Activated B cell treated with CpG ODN at 0.5 μM for 24 hours (primary cell): ENCODE results near the gene PRKCB. TPM values are rescaled to one million over a fixed set of nuclear protein-coding genes. Genes with fewer than 3 reads are reported as not detected.

ENCODE experiments used
- ATAC-seq: fragments of 200-7000 bp; cut with Tn5 transposase; one replicate; pipeline ENCODE4 v1.10.0; 2021; ENCODE audit warnings: low read depth, mild to moderate bottlenecking, moderate library complexity
- CTCF ChIA-PET: fragments of 350-600 bp; sonication (Branson Sonifier 250); formaldehyde crosslinking; loops from one replicate; lab custom pipeline; 2021; ENCODE audit warnings: antibody characterized with exemption; lab: Charles Lee
- POLR2A ChIA-PET: fragments of 350-600 bp; sonication (Branson Sonifier 250); formaldehyde crosslinking; loops from one replicate; lab custom pipeline; 2021; ENCODE audit warnings: antibody characterized with exemption; lab: Charles Lee
- DNase-seq: peaks from one replicate; pipeline ENCODE4 v3.0.0; 2022
- H3K27ac Mint-ChIP-seq: one replicate; pipeline ENCODE4 v1.8.0; 2020; ENCODE audit warnings: mixed read lengths
- H3K27me3 Mint-ChIP-seq: one replicate; pipeline ENCODE4 v1.8.0; 2021; ENCODE audit warnings: mixed read lengths
- H3K36me3 Mint-ChIP-seq: one replicate; pipeline ENCODE4 v1.8.0; 2021; ENCODE audit warnings: low read depth, mixed read lengths
- H3K4me1 Mint-ChIP-seq: one replicate; pipeline ENCODE4 v1.8.0; 2021; ENCODE audit warnings: mixed read lengths
- H3K4me3 Mint-ChIP-seq: one replicate; pipeline ENCODE4 v1.8.0; 2020; ENCODE audit warnings: mild to moderate bottlenecking, mixed read lengths
- H3K9me3 Mint-ChIP-seq: one replicate; pipeline ENCODE4 v1.8.0; 2020; ENCODE audit warnings: mixed read lengths
- intact Hi-C: fragments of 100-400 bp; cut with micrococcal nuclease; formaldehyde crosslinking; loops from one replicate; pipeline ENCODE4 v1.15.1; 2024
- total RNA-seq: library from RNA; stranded (reverse); gene quantifications from 2 replicates; pipeline ENCODE4 v1.2.3, GENCODE V29; 2022
- TF ChIP-seq, protein P1 (sequence below): fragments of 200-600 bp; IDR thresholded peaks from one replicate; pipeline ENCODE4 v1.8.0; 2022; ENCODE audit warnings: antibody characterized with exemption, mild to moderate bottlenecking

The PRKCB gene
- total RNA-seq, 1 donor from 2014 or later: 146 TPM

DNA sequence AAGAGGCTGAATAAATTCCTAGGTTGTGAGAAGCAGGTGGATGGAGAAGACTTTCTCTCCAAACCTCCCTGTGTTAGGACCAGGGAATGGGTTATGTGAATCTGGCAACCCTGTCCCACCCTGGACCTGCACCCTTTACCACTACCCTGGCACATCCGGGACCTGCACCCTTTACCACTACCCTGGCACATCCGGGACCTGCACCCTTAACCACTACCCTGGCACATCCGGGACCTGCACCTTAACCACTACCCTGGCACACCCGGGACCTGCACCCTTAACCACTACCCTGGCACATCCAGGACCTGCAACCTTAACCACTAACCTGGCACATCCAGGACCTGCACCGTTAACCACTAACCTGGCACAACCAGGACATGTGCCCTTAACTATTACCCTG lies 213.3 kb downstream of the PRKCB start:
- POLR2A ChIA-PET: no interaction called here
- ATAC-seq (no peak), DNase-seq (no peak)
- TF ChIP-seq, protein P1, sequence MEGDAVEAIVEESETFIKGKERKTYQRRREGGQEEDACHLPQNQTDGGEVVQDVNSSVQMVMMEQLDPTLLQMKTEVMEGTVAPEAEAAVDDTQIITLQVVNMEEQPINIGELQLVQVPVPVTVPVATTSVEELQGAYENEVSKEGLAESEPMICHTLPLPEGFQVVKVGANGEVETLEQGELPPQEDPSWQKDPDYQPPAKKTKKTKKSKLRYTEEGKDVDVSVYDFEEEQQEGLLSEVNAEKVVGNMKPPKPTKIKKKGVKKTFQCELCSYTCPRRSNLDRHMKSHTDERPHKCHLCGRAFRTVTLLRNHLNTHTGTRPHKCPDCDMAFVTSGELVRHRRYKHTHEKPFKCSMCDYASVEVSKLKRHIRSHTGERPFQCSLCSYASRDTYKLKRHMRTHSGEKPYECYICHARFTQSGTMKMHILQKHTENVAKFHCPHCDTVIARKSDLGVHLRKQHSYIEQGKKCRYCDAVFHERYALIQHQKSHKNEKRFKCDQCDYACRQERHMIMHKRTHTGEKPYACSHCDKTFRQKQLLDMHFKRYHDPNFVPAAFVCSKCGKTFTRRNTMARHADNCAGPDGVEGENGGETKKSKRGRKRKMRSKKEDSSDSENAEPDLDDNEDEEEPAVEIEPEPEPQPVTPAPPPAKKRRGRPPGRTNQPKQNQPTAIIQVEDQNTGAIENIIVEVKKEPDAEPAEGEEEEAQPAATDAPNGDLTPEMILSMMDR: no peak
- Mint-ChIP-seq H3K27ac (no peak overlapping the region), H3K4me1 (peaks cover 8% of the 10 kb centered on the region), H3K36me3 (peaks cover 79% of the 10 kb centered on the region), H3K4me3 (no peak overlapping the region), H3K9me3 (no peaks in the 10 kb centered on the region), H3K27me3 (no peaks in the 10 kb centered on the region)
- intact Hi-C loops: no loop called here
- CTCF ChIA-PET: no interaction called here

DNA sequence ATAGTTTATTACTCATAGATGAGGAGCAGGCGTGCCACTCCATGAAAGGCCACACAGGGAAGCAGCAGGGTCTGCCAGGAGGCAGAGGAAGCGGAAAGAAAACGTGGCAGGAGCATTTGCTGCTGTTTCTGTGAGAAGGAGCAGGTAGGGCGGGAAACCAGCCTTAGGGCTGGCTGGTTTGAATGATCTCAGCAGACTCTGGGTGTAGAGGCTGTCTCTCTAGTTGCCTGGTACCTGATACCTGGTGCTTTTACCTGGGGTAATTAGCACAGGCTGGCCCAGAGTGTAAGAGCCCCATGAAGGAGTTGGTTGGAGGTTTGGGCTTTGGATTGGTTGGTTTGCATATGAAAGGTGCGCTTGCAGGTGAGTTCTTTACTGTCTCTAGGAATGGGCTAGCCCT lies 215.3 kb downstream of the PRKCB start:
- peaks cover 18% of the 10 kb centered on the region for H3K4me1 Mint-ChIP-seq
- CTCF ChIA-PET: no interaction called here
- POLR2A ChIA-PET: no interaction called here
- DNase-seq (no peak), ATAC-seq (no peak)
- no peaks in the 10 kb centered on the region for H3K9me3 Mint-ChIP-seq
- H3K27ac Mint-ChIP-seq: peak overlapping the region; percentile 13
- H3K27me3 Mint-ChIP-seq: no peaks in the 10 kb centered on the region
- peaks cover 82% of the 10 kb centered on the region for H3K36me3 Mint-ChIP-seq
- TF ChIP-seq, protein P1: no peak
- intact Hi-C loops: no loop called here
- no peak overlapping the region for H3K4me3 Mint-ChIP-seq

GRCh38 chr16:24052329-24053098 lies 216.7 kb downstream of the PRKCB start:
- H3K4me3 Mint-ChIP-seq: no peak overlapping the region
- intact Hi-C loops: no loop called here
- CTCF ChIA-PET: interaction anchor here (1.2 kb wide), 1 partner anchor 18 kb away, joined by 3 read pairs; no protein-coding TSS in a partner anchor
- TF ChIP-seq, protein P1: no peak
- H3K27me3 Mint-ChIP-seq: no peaks in the 10 kb centered on the region
- H3K36me3 Mint-ChIP-seq: peaks cover 88% of the 10 kb centered on the region
- POLR2A ChIA-PET: no interaction called here
- ATAC-seq: no peak
- H3K27ac Mint-ChIP-seq: no peak overlapping the region
- no peak for DNase-seq
- H3K9me3 Mint-ChIP-seq: no peaks in the 10 kb centered on the region
- H3K4me1 Mint-ChIP-seq: peaks cover 17% of the 10 kb centered on the region

DNA sequence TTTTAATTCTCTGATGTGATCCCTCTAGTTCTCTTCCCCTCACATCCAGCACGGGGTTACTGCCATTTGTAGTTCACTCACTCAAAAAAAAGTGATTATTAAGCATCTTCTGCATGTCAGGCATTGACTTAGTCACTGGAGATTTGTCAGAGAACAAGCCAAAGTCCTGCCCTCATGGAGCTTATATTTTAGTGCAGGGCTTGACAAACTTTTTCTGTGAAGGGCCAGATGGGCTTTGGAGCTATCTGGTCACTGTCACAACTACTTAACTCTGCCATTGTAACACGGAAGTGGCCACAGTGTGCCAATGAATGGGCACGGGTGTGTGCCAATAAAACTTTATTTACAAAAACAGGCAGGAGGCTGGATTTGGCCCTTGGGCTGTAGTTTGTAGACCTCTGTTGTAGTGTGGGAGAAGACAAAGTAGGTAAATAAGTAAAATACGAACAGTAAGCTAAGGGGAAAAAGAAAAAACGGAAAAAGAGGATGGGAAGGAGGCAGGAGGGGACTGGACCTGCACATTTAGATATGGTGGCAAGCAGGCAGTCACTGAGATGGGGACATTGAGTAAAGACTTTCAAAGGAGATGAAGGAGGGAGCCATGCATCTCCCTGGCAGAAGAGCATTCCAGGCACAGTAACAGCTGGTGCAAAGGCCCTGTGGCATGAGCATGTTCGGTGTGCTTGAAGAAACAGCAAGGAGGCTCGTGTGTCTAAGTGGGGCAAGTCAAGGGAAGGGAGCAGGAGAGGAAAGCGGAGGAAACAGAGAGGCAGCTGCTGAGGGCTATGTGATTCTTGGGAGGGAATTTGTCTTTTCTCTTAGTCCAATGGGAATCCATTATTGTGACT lies 217.5 kb downstream of the PRKCB start:
- TF ChIP-seq, protein P1: no peak
- no peak overlapping the region for H3K4me3 Mint-ChIP-seq
- ChIA-PET CTCF (interaction anchor here (1.2 kb wide), 1 partner anchor 17 kb away, joined by 3 read pairs; no protein-coding TSS in a partner anchor), POLR2A (no interaction called here)
- H3K4me1 Mint-ChIP-seq: peaks cover 15% of the 10 kb centered on the region
- no peaks in the 10 kb centered on the region for H3K27me3 Mint-ChIP-seq
- no peak for DNase-seq
- intact Hi-C loops: no loop called here
- no peaks in the 10 kb centered on the region for H3K9me3 Mint-ChIP-seq
- H3K36me3 Mint-ChIP-seq: peaks cover 87% of the 10 kb centered on the region
- H3K27ac Mint-ChIP-seq: no peak overlapping the region
- no peak for ATAC-seq
